Measurements from ENCODE around the gene HYAL1.
A peak's percentile ranks its signal among the peaks of the same experiment; 100 is the strongest.
"Not testable (repeated sequence)": the region's sequence is repeated elsewhere in the genome, so short reads cannot be mapped to it uniquely, and the experiment has no call there.

The HYAL1 gene

DNA sequence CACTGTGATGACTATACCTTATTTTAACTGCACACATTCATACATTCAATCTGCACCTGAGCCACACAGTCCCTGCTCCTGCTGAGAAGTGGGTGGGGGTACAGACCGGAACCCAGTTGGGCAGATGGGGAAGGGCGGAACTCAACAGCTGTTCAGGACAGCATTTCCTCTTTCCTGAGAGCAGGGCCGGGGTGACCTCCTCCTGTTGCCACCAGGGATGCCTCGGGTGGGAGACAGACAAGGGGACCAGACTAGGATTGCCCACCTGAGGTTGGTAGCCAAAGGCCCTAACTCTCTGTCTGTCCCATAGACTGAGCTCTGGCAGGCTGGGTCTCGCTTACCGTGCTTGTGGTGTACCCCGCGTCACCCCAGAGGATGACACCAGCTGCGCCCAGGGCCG is 15.2 kb upstream of the HYAL1 start:
- Mint-ChIP-seq H3K9me3 (peaks cover 6% of the 10 kb centered on the region), H3K4me3 (peak overlapping the region; percentile 76 to 99 (median 93)), H3K36me3 (ENCODE audit: low read depth) (peaks cover 50% of the 10 kb centered on the region), H3K4me1 (peaks cover 33% of the 10 kb centered on the region), H3K27me3 (ENCODE audit: low read depth) (no peaks in the 10 kb centered on the region), H3K27ac (peak overlapping the region; percentile 35 to 99 (median 59))
- TF ChIP-seq, protein P1, sequence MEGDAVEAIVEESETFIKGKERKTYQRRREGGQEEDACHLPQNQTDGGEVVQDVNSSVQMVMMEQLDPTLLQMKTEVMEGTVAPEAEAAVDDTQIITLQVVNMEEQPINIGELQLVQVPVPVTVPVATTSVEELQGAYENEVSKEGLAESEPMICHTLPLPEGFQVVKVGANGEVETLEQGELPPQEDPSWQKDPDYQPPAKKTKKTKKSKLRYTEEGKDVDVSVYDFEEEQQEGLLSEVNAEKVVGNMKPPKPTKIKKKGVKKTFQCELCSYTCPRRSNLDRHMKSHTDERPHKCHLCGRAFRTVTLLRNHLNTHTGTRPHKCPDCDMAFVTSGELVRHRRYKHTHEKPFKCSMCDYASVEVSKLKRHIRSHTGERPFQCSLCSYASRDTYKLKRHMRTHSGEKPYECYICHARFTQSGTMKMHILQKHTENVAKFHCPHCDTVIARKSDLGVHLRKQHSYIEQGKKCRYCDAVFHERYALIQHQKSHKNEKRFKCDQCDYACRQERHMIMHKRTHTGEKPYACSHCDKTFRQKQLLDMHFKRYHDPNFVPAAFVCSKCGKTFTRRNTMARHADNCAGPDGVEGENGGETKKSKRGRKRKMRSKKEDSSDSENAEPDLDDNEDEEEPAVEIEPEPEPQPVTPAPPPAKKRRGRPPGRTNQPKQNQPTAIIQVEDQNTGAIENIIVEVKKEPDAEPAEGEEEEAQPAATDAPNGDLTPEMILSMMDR (IDR thresholded peaks at IDR 0.05; ENCODE audit: unreplicated experiment in 3 of 3) = no peak

DNA sequence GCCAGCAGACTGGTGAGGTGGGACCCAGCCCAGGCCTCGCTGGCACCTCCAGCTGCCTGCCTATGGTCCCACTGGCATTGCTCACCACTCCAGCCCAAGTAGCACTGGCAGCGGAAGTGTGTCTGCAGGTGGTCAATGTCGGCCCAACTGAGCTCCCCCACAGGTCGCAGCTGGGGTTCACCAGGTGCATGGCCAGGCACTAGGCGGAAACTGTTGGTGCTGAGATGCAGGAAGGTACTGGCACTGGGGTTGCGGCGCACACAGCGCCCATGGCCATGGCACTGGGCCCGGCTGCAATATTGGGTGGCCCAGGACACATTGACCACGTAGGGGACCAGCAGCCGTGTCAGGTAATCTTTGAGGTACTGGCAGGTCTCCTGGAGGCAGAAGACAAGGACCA is 14.8 kb upstream of the HYAL1 start:
- Mint-ChIP-seq H3K27me3 (ENCODE audit: low read depth) (no peaks in the 10 kb centered on the region), H3K36me3 (ENCODE audit: low read depth) (peaks cover 54% of the 10 kb centered on the region), H3K4me3 (peak overlapping the region; percentile 76 to 99 (median 93)), H3K27ac (peak overlapping the region in 2 of 3 experiments; percentile 59 to 99), H3K9me3 (peaks cover 7% of the 10 kb centered on the region), H3K4me1 (peaks cover 32% of the 10 kb centered on the region)
- TF ChIP-seq, protein P1 (IDR thresholded peaks at IDR 0.05; ENCODE audit: unreplicated experiment in 3 of 3) = no peak

DNA sequence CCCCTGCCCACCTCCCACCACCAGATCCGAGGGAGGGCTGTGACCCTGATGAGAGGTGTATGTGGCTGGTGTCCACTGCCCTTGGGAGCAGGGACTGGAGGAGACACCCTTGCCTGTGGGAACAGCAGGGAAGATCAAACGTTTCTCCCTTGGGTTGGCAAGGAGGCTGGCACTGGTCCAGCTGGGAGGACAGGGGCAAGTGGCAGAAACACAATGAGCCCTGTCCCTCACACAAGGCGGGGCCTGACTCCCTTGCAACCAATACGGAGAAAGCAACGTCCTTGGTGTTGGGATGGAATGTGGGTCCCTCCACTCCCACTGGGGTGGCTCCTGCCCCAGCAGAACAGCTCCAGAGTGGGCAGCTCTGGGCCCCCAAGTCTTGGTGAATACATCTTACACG is 13.9 kb upstream of the HYAL1 start:
- Mint-ChIP-seq H3K4me1 (peaks cover 28% of the 10 kb centered on the region), H3K27me3 (ENCODE audit: low read depth) (no peaks in the 10 kb centered on the region), H3K9me3 (peaks cover 7% of the 10 kb centered on the region), H3K36me3 (ENCODE audit: low read depth) (peaks cover 56% of the 10 kb centered on the region), H3K27ac (peak overlapping the region in 2 of 3 experiments; percentile 25 to 51), H3K4me3 (peak overlapping the region; percentile 24 to 62 (median 61))
- TF ChIP-seq, protein P1 (IDR thresholded peaks at IDR 0.05; ENCODE audit: unreplicated experiment in 3 of 3) = no peak

DNA sequence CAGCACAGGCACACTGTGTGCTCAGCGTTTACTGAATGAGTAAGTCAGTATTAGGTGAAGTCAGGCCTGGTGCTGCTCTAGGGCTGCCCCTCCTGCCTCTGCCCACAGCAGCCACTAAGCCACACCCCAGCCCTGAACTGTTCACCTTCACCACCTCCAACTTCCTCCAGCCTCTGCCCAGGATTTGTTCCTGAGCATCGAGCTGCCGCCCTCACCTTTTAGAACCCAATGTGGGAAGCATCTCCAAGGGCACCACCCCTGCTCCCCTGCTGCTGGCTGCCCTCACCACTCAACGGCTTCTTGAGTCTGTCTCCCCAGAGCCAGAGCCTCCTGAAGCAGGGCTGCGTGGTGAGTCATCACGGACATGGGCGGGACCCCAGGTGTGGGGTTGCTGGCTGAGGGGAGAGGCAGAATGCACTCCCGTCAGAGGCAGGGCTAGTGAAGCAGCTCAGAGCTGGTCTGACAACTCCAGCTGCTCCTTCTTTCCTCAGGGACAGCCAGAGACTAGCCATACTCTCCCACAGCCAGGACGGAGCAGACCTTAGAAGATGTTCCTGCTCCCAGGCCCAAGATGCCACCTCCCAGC is 13.4 kb upstream of the HYAL1 start:
- Mint-ChIP-seq H3K4me1 (peaks cover 28% of the 10 kb centered on the region), H3K9me3 (peaks cover 7% of the 10 kb centered on the region), H3K4me3 (peak overlapping the region in 2 of 3 experiments; percentile 24 to 28), H3K36me3 (ENCODE audit: low read depth) (peaks cover 56% of the 10 kb centered on the region), H3K27ac (peak overlapping the region in 2 of 3 experiments; percentile 25 to 51), H3K27me3 (ENCODE audit: low read depth) (no peaks in the 10 kb centered on the region)
- TF ChIP-seq, protein P1 (IDR thresholded peaks at IDR 0.05; ENCODE audit: unreplicated experiment in 3 of 3) = no peak

DNA sequence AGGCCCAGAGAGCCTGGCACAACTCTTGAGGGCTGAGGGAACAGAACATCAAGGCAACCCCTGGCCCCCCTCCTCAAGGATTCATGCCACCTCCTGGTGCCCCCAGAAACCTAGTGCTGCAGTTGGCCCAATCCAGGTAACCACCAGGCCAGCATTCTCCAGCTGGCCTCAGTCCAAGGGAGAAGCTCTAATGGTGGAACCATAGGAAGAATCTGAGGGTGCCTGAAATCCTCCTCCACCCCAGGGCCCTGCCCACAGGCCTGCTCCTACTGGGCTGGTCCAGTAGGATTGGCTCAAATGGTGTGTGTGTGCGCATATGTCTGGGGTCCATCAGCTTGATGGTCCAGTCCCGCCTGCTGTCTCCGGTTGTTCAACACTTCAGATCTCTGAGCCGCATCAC is 11.4 kb upstream of the HYAL1 start:
- Mint-ChIP-seq H3K27ac (peak overlapping the region in 1 of 3 experiments; percentile 47), H3K27me3 (ENCODE audit: low read depth) (no peaks in the 10 kb centered on the region), H3K4me3 (no peak overlapping the region), H3K4me1 (peaks cover 19% of the 10 kb centered on the region), H3K36me3 (ENCODE audit: low read depth) (peaks cover 63% of the 10 kb centered on the region), H3K9me3 (peaks cover 8% of the 10 kb centered on the region)
- TF ChIP-seq, protein P1 (IDR thresholded peaks at IDR 0.05; ENCODE audit: unreplicated experiment in 3 of 3) = no peak

DNA sequence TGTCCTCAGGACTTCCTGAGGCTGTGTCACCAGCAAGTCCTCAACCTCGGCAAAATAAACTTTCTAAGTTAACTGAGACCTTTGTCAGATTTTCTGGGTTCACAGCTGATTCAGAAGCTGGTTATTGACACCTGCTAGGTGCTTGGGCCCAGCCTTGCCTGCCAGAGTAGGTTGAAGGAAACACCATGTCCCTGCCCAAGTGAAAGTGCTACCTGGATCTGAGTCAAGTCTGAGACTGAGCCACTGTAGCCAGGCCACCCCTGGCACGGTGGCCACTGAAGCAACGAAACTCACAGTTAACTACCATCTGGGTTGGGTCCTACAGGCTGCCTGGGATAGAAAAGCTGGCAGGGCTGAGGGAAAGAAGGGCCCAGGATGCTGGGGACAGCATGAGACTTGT is 11.0 kb upstream of the HYAL1 start:
- Mint-ChIP-seq H3K4me1 (peaks cover 15% of the 10 kb centered on the region), H3K27ac (no peak overlapping the region), H3K4me3 (no peak overlapping the region), H3K9me3 (peaks cover 13% of the 10 kb centered on the region), H3K27me3 (ENCODE audit: low read depth) (no peaks in the 10 kb centered on the region), H3K36me3 (ENCODE audit: low read depth) (peaks cover 66% of the 10 kb centered on the region)
- TF ChIP-seq, protein P1 (IDR thresholded peaks at IDR 0.05; ENCODE audit: unreplicated experiment in 3 of 3) = no peak

DNA sequence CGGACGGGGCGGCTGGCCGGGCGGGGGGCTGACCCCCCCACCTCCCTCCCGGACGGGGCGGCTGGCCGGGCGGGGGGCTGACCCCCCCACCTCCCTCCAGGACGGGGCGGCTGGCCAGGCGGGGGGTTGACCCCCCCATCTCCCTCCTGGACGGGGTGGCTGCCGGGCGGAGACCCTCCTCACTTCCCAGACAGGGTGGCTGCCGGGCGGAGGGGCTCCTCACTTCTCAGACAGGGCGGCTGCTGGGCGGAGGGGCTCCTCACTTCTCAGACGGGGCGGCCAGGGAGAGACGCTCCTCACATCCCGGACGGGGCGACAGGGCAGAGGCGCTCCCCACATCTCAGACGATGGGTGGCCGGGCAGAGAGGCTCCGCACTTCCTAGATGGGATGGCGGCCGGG is 8.7 kb upstream of the HYAL1 start:
- not testable (repeated sequence) for H3K4me3 Mint-ChIP-seq; H3K27me3 Mint-ChIP-seq (ENCODE audit: low read depth); H3K4me1 Mint-ChIP-seq; H3K27ac Mint-ChIP-seq
- peaks cover 18% of the 10 kb centered on the region for H3K9me3 Mint-ChIP-seq
- H3K36me3 Mint-ChIP-seq (ENCODE audit: low read depth) = peaks cover 60% of the 10 kb centered on the region

Data from nephron (organoid).